GM12891 (cell line): Measurements from ENCODE around the gene PIK3C2B.

Experiments used
- PAX5 ChIP-seq: IDR thresholded peaks from 2 replicates; pipeline ENCODE4 v1.6.1; 2011; ENCODE audit warnings: low read length, moderate library complexity, mild to moderate bottlenecking; ENCODE audit not compliant: insufficient read depth, severe bottlenecking
- POLR2A ChIP-seq: IDR thresholded peaks from 2 replicates; pipeline ENCODE4 v1.6.1; 2011; ENCODE audit warnings: low read depth, low read length, control low read depth
- POLR2AphosphoS5 ChIP-seq: IDR thresholded peaks from 2 replicates; pipeline ENCODE4 v1.6.1; 2011; ENCODE audit warnings: low read depth, low read length, control low read depth
- POU2F2 ChIP-seq: IDR thresholded peaks from 2 replicates; pipeline ENCODE4 v1.6.1; 2011; ENCODE audit warnings: low read depth, mild to moderate bottlenecking, control low read depth, low read length, moderate library complexity
- SPI1 ChIP-seq: IDR thresholded peaks from 2 replicates; pipeline ENCODE4 v1.6.1; 2011; ENCODE audit warnings: low read depth, low read length, control low read depth
- TAF1 ChIP-seq: IDR thresholded peaks from 2 replicates; pipeline ENCODE4 v1.6.1; 2011; ENCODE audit warnings: low read depth, low read length, control low read depth

GRCh38 chr1:204450461-204451257 is 43.9 kb downstream of the PIK3C2B start:
- no peak for TF ChIP-seq POLR2A
- no peak for TF ChIP-seq TAF1
- no peak for TF ChIP-seq POLR2AphosphoS5
- no peak for TF ChIP-seq SPI1
- TF ChIP-seq POU2F2, result no peak
- no peak for TF ChIP-seq PAX5
